WTC11 (cell line): ENCODE data around the gene TCF12. TPM values are rescaled to one million over a fixed set of nuclear protein-coding genes. Genes with fewer than 3 reads are reported as not detected.

Experiments used
- ATAC-seq: fragments of 200-7000 bp; cut with Tn5 transposase; 2 replicates; pipeline ENCODE4 v1.10.0; 2021; ENCODE audit warnings: mild to moderate bottlenecking, moderate library complexity
- CTCF ChIA-PET: fragments of 300-600 bp; sonication (Branson Sonifier 250); formaldehyde crosslinking; loops from one replicate; lab custom pipeline; 2021; ENCODE audit warnings: antibody characterized with exemption; lab: Charles Lee
- POLR2A ChIA-PET: fragments of 350-600 bp; sonication (Branson Sonifier 250); formaldehyde crosslinking; loops from one replicate; lab custom pipeline; 2021; ENCODE audit warnings: antibody characterized with exemption; lab: Charles Lee
- DNase-seq: peaks from one replicate; pipeline ENCODE4 v3.0.0; 2021; ENCODE audit warnings: low spot score
- H3K27ac Mint-ChIP-seq: 2 replicates; pipeline ENCODE4 v1.8.0; 2021; ENCODE audit warnings: mixed read lengths
- H3K27me3 Mint-ChIP-seq: 2 replicates; pipeline ENCODE4 v1.8.0; 2021; ENCODE audit warnings: low read depth, mild to moderate bottlenecking, moderate library complexity, mixed read lengths
- H3K36me3 Mint-ChIP-seq: 2 replicates; pipeline ENCODE4 v1.8.0; 2021; ENCODE audit warnings: mixed read lengths
- H3K4me1 Mint-ChIP-seq: 2 replicates; pipeline ENCODE4 v1.8.0; 2022; ENCODE audit warnings: mixed read lengths
- H3K4me3 Mint-ChIP-seq: 2 replicates; pipeline ENCODE4 v1.8.0; 2021; ENCODE audit warnings: mild to moderate bottlenecking, moderate library complexity, mixed read lengths
- H3K9me3 Mint-ChIP-seq: 2 replicates; pipeline ENCODE4 v1.8.0; 2021; ENCODE audit warnings: mixed read lengths
- ELF4 ChIP-seq: sonication (generic); formaldehyde crosslinking; IDR thresholded peaks from 2 replicates; pipeline ENCODE4 v1.8.1; 2022; ENCODE audit warnings: low read depth, mild to moderate bottlenecking, moderate library complexity, missing genetic modification reagents
- SOX15 ChIP-seq: fragments of 250-450 bp; sonication (Bioruptor Pico); IDR thresholded peaks from 2 replicates; pipeline ENCODE4 v1.9.0; 2021; ENCODE audit warnings: mild to moderate bottlenecking
- TEAD4 ChIP-seq: sonication (generic); formaldehyde crosslinking; IDR thresholded peaks from 2 replicates; pipeline ENCODE4 v1.8.0; 2022; ENCODE audit warnings: mild to moderate bottlenecking, missing genetic modification reagents
- ZNF423 ChIP-seq: fragments of 250-450 bp; sonication (Bioruptor Pico); IDR thresholded peaks from 2 replicates; pipeline ENCODE4 v2.1.2; 2022; ENCODE audit warnings: mild to moderate bottlenecking, moderate library complexity
- total RNA-seq: library from RNA; stranded (reverse); gene quantifications from 3 replicates; pipeline ENCODE4 v1.2.3, GENCODE V29; 2021
- TF ChIP-seq, protein P1 (sequence below): fragments of 250-450 bp; sonication (Bioruptor Pico); IDR thresholded peaks from 2 replicates; pipeline ENCODE4 v1.9.0; 2021; ENCODE audit warnings: mild to moderate bottlenecking
- TF ChIP-seq, protein P2 (sequence below): sonication (generic); formaldehyde crosslinking; IDR thresholded peaks from 2 replicates; pipeline ENCODE4 v1.8.1; 2023; ENCODE audit warnings: mild to moderate bottlenecking, missing genetic modification reagents
- TF ChIP-seq, protein P3 (sequence below): fragments of 250-450 bp; sonication (Bioruptor Pico); conservative IDR thresholded peaks from 2 replicates; pipeline ENCODE4 v1.9.0; 2021; ENCODE audit warnings: mild to moderate bottlenecking
- TF ChIP-seq, protein P4 (sequence below): sonication (generic); formaldehyde crosslinking; conservative IDR thresholded peaks from 2 replicates; pipeline ENCODE4 v1.8.1; 2023; ENCODE audit warnings: mild to moderate bottlenecking, low read depth, missing genetic modification reagents, moderate library complexity
- TF ChIP-seq, protein P5 (sequence below): sonication (generic); formaldehyde crosslinking; IDR thresholded peaks from 2 replicates; pipeline ENCODE4 v1.8.1; 2023; ENCODE audit warnings: mild to moderate bottlenecking, missing genetic modification reagents, borderline replicate concordance

TCF12 gene
- total RNA-seq, 1 experiment from 2014 or later: 73.2 TPM

DNA sequence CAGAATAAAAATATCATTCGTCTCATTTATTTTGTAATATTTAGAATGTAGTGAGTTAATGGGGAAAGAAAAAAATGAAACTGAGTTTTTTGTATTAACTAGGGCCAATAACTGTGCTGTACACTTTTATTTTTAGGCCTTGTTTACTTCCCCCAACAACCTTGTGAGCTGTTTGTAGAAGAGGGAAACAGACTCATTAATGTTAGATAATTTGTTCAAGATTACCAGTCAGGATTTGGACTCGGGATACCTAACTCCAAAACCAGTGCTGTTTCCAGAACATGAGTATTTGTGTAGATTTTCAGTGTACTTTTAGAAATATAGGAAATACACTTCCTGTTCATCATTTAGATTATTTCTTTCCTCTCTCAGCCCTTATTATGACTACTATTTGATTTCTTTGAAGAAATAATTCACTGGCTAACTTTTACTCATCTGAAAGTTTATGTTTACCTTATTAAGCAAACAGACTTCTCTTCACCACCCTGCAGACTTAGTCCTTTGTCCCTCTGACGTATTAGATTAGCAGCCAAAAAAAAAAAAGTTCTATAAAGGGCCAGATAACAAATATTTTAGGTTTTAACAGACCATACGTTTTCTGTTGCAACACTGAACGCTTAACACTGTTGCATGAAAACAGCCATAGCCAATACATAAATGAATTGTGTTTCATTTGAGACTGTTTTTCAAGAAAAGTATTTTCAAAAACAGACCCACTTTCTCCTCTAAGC, 265.3 kb downstream of the TCF12 start (continued):
- TF ChIP-seq, protein P1, sequence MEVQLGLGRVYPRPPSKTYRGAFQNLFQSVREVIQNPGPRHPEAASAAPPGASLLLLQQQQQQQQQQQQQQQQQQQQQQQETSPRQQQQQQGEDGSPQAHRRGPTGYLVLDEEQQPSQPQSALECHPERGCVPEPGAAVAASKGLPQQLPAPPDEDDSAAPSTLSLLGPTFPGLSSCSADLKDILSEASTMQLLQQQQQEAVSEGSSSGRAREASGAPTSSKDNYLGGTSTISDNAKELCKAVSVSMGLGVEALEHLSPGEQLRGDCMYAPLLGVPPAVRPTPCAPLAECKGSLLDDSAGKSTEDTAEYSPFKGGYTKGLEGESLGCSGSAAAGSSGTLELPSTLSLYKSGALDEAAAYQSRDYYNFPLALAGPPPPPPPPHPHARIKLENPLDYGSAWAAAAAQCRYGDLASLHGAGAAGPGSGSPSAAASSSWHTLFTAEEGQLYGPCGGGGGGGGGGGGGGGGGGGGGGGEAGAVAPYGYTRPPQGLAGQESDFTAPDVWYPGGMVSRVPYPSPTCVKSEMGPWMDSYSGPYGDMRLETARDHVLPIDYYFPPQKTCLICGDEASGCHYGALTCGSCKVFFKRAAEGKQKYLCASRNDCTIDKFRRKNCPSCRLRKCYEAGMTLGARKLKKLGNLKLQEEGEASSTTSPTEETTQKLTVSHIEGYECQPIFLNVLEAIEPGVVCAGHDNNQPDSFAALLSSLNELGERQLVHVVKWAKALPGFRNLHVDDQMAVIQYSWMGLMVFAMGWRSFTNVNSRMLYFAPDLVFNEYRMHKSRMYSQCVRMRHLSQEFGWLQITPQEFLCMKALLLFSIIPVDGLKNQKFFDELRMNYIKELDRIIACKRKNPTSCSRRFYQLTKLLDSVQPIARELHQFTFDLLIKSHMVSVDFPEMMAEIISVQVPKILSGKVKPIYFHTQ (CRISPR knock-in tag): no peak
- TF ChIP-seq ZNF423: no peak
- no peak for TF ChIP-seq SOX15 (CRISPR knock-in tag)
- TF ChIP-seq, all 79 proteins: peak for 0

DNA sequence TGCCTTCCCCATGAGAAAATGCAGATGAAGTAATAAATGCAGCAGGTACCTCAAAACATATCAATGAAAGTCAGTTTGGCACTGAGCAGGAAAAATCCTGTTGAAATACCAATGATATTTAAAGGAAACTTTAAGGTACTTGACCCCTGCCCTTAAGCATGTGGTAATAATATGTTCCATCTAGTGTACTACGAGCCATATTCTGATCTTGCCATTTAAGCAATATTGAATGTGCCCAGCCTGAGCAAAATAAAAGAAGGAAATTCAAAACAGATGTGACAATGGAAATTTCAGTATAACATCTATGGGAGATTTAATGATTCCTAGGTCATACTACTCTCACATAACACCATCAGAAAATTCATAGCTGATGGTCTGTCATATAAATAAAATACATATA, 266.1 kb downstream of the TCF12 start:
- ChIA-PET POLR2A (no interaction called here), CTCF (no interaction called here)
- TF ChIP-seq, protein P2, sequence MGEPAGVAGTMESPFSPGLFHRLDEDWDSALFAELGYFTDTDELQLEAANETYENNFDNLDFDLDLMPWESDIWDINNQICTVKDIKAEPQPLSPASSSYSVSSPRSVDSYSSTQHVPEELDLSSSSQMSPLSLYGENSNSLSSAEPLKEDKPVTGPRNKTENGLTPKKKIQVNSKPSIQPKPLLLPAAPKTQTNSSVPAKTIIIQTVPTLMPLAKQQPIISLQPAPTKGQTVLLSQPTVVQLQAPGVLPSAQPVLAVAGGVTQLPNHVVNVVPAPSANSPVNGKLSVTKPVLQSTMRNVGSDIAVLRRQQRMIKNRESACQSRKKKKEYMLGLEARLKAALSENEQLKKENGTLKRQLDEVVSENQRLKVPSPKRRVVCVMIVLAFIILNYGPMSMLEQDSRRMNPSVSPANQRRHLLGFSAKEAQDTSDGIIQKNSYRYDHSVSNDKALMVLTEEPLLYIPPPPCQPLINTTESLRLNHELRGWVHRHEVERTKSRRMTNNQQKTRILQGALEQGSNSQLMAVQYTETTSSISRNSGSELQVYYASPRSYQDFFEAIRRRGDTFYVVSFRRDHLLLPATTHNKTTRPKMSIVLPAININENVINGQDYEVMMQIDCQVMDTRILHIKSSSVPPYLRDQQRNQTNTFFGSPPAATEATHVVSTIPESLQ (CRISPR knock-in tag): no peak
- TF ChIP-seq, protein P3, sequence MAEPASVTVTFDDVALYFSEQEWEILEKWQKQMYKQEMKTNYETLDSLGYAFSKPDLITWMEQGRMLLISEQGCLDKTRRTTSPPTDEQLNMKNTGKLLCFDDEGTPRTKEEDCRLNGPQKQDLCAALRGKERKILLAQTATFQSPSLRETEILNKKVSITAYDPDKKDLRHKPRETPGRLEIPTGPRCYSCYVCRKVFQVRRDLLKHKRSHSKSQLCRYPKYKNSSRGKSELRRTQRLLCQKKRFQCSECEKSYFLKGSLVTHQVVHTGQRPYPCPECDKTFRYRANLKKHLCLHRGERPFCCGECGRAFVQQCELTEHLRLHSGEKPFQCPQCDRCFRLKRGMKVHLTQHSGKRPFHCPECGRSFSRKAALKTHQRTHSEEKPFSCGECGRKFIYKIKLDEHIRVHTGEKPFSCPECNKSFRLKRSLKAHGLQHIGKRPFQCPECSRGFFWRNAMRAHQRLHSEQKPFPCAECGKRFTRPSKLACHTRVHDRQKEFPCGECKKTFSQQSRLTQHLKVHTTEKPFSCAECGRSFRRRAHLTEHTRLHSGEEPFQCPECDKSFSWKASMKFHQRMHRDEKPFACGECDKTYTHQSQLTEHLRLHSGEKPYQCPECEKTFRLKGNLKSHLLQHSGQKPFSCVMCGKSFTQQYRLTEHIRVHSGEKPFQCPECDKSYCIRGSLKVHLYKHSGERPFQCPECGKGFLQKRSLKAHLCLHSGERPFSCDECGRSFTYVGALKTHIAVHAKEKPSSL: no peak
- TF ChIP-seq, protein P4, sequence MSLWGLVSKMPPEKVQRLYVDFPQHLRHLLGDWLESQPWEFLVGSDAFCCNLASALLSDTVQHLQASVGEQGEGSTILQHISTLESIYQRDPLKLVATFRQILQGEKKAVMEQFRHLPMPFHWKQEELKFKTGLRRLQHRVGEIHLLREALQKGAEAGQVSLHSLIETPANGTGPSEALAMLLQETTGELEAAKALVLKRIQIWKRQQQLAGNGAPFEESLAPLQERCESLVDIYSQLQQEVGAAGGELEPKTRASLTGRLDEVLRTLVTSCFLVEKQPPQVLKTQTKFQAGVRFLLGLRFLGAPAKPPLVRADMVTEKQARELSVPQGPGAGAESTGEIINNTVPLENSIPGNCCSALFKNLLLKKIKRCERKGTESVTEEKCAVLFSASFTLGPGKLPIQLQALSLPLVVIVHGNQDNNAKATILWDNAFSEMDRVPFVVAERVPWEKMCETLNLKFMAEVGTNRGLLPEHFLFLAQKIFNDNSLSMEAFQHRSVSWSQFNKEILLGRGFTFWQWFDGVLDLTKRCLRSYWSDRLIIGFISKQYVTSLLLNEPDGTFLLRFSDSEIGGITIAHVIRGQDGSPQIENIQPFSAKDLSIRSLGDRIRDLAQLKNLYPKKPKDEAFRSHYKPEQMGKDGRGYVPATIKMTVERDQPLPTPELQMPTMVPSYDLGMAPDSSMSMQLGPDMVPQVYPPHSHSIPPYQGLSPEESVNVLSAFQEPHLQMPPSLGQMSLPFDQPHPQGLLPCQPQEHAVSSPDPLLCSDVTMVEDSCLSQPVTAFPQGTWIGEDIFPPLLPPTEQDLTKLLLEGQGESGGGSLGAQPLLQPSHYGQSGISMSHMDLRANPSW (CRISPR knock-in tag): no peak
- TF ChIP-seq, protein P5, sequence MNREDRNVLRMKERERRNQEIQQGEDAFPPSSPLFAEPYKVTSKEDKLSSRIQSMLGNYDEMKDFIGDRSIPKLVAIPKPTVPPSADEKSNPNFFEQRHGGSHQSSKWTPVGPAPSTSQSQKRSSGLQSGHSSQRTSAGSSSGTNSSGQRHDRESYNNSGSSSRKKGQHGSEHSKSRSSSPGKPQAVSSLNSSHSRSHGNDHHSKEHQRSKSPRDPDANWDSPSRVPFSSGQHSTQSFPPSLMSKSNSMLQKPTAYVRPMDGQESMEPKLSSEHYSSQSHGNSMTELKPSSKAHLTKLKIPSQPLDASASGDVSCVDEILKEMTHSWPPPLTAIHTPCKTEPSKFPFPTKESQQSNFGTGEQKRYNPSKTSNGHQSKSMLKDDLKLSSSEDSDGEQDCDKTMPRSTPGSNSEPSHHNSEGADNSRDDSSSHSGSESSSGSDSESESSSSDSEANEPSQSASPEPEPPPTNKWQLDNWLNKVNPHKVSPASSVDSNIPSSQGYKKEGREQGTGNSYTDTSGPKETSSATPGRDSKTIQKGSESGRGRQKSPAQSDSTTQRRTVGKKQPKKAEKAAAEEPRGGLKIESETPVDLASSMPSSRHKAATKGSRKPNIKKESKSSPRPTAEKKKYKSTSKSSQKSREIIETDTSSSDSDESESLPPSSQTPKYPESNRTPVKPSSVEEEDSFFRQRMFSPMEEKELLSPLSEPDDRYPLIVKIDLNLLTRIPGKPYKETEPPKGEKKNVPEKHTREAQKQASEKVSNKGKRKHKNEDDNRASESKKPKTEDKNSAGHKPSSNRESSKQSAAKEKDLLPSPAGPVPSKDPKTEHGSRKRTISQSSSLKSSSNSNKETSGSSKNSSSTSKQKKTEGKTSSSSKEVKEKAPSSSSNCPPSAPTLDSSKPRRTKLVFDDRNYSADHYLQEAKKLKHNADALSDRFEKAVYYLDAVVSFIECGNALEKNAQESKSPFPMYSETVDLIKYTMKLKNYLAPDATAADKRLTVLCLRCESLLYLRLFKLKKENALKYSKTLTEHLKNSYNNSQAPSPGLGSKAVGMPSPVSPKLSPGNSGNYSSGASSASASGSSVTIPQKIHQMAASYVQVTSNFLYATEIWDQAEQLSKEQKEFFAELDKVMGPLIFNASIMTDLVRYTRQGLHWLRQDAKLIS: no peak
- TF ChIP-seq ELF4 (CRISPR knock-in tag): no peak
- no peak for TF ChIP-seq TEAD4 (CRISPR knock-in tag)
- Mint-ChIP-seq H3K27ac (peak overlapping the region; percentile 5; the same call in 1 of the 2 replicates), H3K27me3 (no peaks in the 10 kb centered on the region), H3K9me3 (peaks cover 3% of the 10 kb centered on the region; the same call in 1 of the 2 replicates), H3K4me1 (peaks cover 7% of the 10 kb centered on the region), H3K36me3 (peaks cover 14% of the 10 kb centered on the region), H3K4me3 (no peak overlapping the region)
- ATAC-seq (no peak), DNase-seq (no peak)
